ENCODE data around the gene CD8B. TPM values are rescaled to one million over a fixed set of nuclear protein-coding genes. Genes with fewer than 3 reads are reported as not detected.

The CD8B gene
- total RNA-seq, 1 experiment from 2014 or later, result 0.47 TPM

DNA sequence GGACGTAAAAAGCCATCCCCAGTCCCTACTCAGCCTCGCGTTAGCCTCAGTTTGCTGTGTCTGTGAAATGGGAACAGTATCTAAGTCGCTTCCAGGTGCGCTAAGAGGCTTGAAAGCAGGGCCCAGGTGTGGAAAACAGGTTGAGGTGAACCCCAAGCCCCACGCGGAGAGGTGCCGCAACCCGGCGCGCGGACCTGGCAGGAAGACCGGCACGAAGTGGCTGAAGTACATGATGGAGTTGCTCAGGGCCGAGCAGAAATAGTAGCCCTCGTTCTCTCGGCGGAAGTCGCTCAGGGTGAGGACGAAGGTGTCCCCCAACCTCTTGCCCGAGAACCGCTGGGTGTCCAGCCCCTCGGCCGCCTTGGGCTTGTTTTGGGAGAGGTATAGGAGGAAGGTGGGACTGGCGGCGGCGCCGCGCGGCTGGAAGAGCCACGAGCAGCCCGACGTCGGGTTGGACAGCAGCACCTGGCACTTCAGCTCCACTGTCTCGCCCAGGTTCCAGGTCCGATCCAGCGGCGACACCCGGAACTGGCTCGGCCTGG lies 71.5 kb downstream of the CD8B start:
- H3K9ac ChIP-seq (ENCODE audit: low read length), result no peak overlapping the region
- RAD21 ChIA-PET (ENCODE audit: low non-redundant PET in 1 of 2, low total read pairs in 2 of 2, uncharacterized antibody in 2 of 2, unreplicated experiment in 2 of 2), result no interaction called here
- H3K36me3 ChIP-seq (ENCODE audit: control insufficient read depth in 1 of 2, insufficient read depth in 2 of 2, low read length in 2 of 2), result no peaks in the 10 kb centered on the region
- no peaks in the 10 kb centered on the region for H3K27me3 ChIP-seq (ENCODE audit: insufficient read depth, low read length)
- no peak for TF ChIP-seq EZH2 (IDR thresholded peaks at IDR 0.05)
- no peak for TF ChIP-seq YY1 (IDR thresholded peaks at IDR 0.05; ENCODE audit: extremely low read depth, insufficient replicate concordance, low read depth, low read length)
- no peak for TF ChIP-seq ATF3 (IDR thresholded peaks at IDR 0.05)
- no peak for TF ChIP-seq ZFX (IDR thresholded peaks at IDR 0.05)
- no peak for TF ChIP-seq POLR2AphosphoS5 (IDR thresholded peaks at IDR 0.05; ENCODE audit: low read depth, low read length)
- no peak for TF ChIP-seq EZH2phosphoT487 (IDR thresholded peaks at IDR 0.05; ENCODE audit: borderline replicate concordance)
- TF ChIP-seq JUND (IDR thresholded peaks at IDR 0.05), result no peak
- no peak for TF ChIP-seq ELF1 (IDR thresholded peaks at IDR 0.05; ENCODE audit: borderline replicate concordance, low read depth)
- no peak for TF ChIP-seq CEBPB (IDR thresholded peaks at IDR 0.05; ENCODE audit: low read depth)
- no peak overlapping the region for H3K4me2 ChIP-seq (ENCODE audit: low read length)
- H3K9me3 ChIP-seq (ENCODE audit: control insufficient read depth in 1 of 2, insufficient read depth in 1 of 2, low read depth in 1 of 2, low read length in 2 of 2), result no peaks in the 10 kb centered on the region
- POLR2A ChIA-PET, result no interaction called here
- no peaks in the 10 kb centered on the region for H4K20me1 ChIP-seq (ENCODE audit: insufficient read depth)
- H3K79me2 ChIP-seq (ENCODE audit: insufficient read depth, low read length), result no peaks in the 10 kb centered on the region
- BruUV-seq (replicated peaks), result no TSS peak
- DNase-seq (ENCODE audit: low read depth, low spot score) (no peak), ATAC-seq (no peak)
- CTCF ChIA-PET, result no interaction called here
- intact Hi-C loops (cut with micrococcal nuclease), result no loop called here
- H3K4me1 ChIP-seq (ENCODE audit: control insufficient read depth in 1 of 2, insufficient read depth in 2 of 2, low read length in 2 of 2), result no peaks in the 10 kb centered on the region
- no peak overlapping the region for H2AFZ ChIP-seq (ENCODE audit: low read depth, low read length, poor library complexity, severe bottlenecking)
- H3K4me3 ChIP-seq (replicated peaks in 1 of 2; ENCODE audit: low read depth in 1 of 2, low read length in 2 of 2), result no peak overlapping the region
- H3K9me2 ChIP-seq (ENCODE audit: insufficient read depth), result no peaks in the 10 kb centered on the region
- no peak overlapping the region for H3K27ac ChIP-seq (ENCODE audit: low read depth, low read length)

- no peak overlapping the region for H3K9ac ChIP-seq (ENCODE audit: low read length)
- ChIA-PET CTCF (no interaction called here), POLR2A (no interaction called here), RAD21 (ENCODE audit: low non-redundant PET in 1 of 2, low total read pairs in 2 of 2, uncharacterized antibody in 2 of 2, unreplicated experiment in 2 of 2) (no interaction called here)
- H3K9me2 ChIP-seq (ENCODE audit: insufficient read depth), result no peaks in the 10 kb centered on the region
- BruUV-seq (replicated peaks), result no TSS peak
- intact Hi-C loops (cut with micrococcal nuclease), result no loop called here
- ATAC-seq (no peak), DNase-seq (ENCODE audit: low read depth, low spot score) (no peak)
- no peak overlapping the region for H3K4me2 ChIP-seq (ENCODE audit: low read length)
- no peak overlapping the region for H2AFZ ChIP-seq (ENCODE audit: low read depth, low read length, poor library complexity, severe bottlenecking)
- no peaks in the 10 kb centered on the region for H3K4me1 ChIP-seq (ENCODE audit: control insufficient read depth in 1 of 2, insufficient read depth in 2 of 2, low read length in 2 of 2)
- no peak overlapping the region for H3K4me3 ChIP-seq (replicated peaks in 1 of 2; ENCODE audit: low read depth in 1 of 2, low read length in 2 of 2)
- H3K27ac ChIP-seq (ENCODE audit: low read depth, low read length), result no peak overlapping the region
- no peaks in the 10 kb centered on the region for H3K9me3 ChIP-seq (ENCODE audit: control insufficient read depth in 1 of 2, insufficient read depth in 1 of 2, low read depth in 1 of 2, low read length in 2 of 2)
- H4K20me1 ChIP-seq (ENCODE audit: insufficient read depth), result no peaks in the 10 kb centered on the region
- no peaks in the 10 kb centered on the region for H3K36me3 ChIP-seq (ENCODE audit: control insufficient read depth in 1 of 2, insufficient read depth in 2 of 2, low read length in 2 of 2)
- TF ChIP-seq SIN3A (IDR thresholded peaks at IDR 0.05; ENCODE audit: low read depth) (no peak), SP1 (IDR thresholded peaks at IDR 0.05; ENCODE audit: low read depth) (no peak), EZH2 (IDR thresholded peaks at IDR 0.05) (no peak), POLR2AphosphoS5 (IDR thresholded peaks at IDR 0.05; ENCODE audit: low read depth, low read length) (no peak), SRF (IDR thresholded peaks at IDR 0.05; ENCODE audit: low read depth) (no peak), EGR1 (IDR thresholded peaks at IDR 0.05; ENCODE audit: low read depth) (no peak), CBX3 (IDR thresholded peaks at IDR 0.05; ENCODE audit: low read depth) (no peak), CEBPB (IDR thresholded peaks at IDR 0.05; ENCODE audit: low read depth) (no peak), TCF7L2 (IDR thresholded peaks at IDR 0.05; ENCODE audit: borderline replicate concordance, extremely low read depth, insufficient read depth, insufficient read length) (no peak), YY1 (IDR thresholded peaks at IDR 0.05; ENCODE audit: extremely low read depth, insufficient replicate concordance, low read depth, low read length) (no peak), EZH2phosphoT487 (IDR thresholded peaks at IDR 0.05; ENCODE audit: borderline replicate concordance) (no peak), POLR2A (IDR thresholded peaks at IDR 0.05; ENCODE audit: borderline replicate concordance, extremely low read depth, insufficient read depth, insufficient read length) (no peak), CTCF (IDR thresholded peaks at IDR 0.05 in 2 of 3, conservative IDR thresholded peaks at IDR 0.05 in 1 of 3; ENCODE audit: borderline replicate concordance in 1 of 3, insufficient read depth in 1 of 3, low read depth in 2 of 3, low read length in 2 of 3) (no peak), RAD21 (IDR thresholded peaks at IDR 0.05; ENCODE audit: low read depth) (no peak)
- no peaks in the 10 kb centered on the region for H3K27me3 ChIP-seq (ENCODE audit: insufficient read depth, low read length)
- H3K79me2 ChIP-seq (ENCODE audit: insufficient read depth, low read length), result no peaks in the 10 kb centered on the region
Measured at GRCh38 chr2:86789687-86790133, 72.0 kb downstream of the CD8B start.
